SKM-1 treated with dmso at 0.1 percent for 144 hours (cell line): ENCODE results near the gene EXTL2.
A peak's percentile ranks its signal among the peaks of the same experiment; 100 is the strongest.
"Not testable (repeated sequence)": the region's sequence is repeated elsewhere in the genome, so short reads cannot be mapped to it uniquely, and the experiment has no call there.

Experiments used
- DNase-seq: peaks from one replicate; lab custom pipeline; 2025; ENCODE audit not compliant: unreplicated experiment; lab: John Stamatoyannopoulos, UW

EXTL2 gene

DNA sequence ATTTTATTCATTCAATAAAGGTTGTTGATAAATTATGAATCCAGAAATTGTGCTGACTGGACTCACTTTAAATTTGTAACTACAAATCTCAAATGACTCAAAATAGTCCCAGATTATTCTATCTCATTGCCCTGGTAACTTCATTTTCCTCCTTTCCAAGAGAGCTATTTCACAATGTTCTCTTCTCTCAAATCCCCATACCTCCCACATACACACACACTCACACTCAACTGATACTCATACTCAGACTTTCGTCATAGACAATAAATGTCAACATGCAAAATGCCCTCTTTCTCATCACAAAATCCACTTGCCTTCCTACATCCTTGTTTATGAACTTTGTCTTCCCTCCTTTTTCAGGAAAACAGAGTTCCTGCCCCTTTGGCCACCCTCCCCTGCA, 33.3 kb downstream of the EXTL2 start:
- no peak for DNase-seq

- no peak for DNase-seq
Observed at GRCh38 chr1:100860397-100860991, 34.1 kb downstream of the EXTL2 start.

DNA sequence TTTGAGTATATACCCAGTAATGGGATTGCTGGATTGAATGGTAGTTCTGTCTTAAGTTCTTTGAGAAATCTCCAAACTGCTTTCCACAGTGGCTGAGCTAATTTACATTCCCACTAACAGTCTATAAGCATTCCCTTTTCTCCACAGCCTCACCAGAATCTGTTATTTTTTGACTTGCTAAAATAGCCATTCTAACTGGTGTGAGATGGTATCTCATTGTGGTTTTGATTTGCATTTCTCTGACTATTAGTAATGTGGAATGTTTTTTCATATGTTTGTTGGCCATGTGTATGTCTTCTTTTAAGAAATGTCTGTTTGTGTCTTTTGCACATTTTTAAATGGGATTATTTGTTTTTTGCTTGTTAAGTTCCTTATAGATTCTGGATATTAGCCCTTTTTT, 39.5 kb downstream of the EXTL2 start:
- not testable (repeated sequence) for DNase-seq

- no peak for DNase-seq
Observed at GRCh38 chr1:100852976-100853375, 41.7 kb downstream of the EXTL2 start.

- DNase-seq = no peak
Observed at GRCh38 chr1:100851726-100852125, 42.9 kb downstream of the EXTL2 start.

DNA sequence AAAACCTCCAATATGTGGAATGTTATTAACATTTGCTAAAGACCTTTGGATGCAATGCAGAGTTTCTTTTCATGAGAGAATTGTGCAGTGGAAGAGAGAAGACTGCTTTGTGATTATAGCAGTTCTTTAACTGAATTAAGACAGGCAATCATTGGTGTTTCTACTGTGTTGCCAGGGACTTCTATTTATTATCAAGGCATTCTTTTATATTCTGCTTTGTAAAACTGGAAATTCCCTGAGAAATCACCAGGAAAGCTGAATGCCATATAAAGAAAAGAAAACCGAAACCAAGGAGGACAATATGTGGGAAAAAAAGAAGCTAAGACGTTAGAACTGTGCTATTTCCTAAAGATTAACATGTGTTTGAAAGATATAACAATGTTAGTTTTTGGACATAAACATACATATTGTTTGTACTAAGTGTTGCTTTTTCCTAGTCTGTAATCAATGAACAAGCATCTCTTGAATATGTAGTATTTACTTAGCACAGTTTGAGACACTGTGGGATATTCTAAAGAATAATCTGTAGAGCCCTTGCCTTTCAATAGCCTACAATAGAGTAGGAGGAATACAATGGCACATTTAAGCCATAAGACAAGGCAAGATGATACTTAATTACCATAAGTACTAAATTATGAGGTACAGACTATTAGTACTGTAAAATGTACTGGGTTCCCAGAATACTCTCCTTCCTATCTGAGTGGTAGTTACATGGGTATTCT, 47.1 kb downstream of the EXTL2 start:
- no peak for DNase-seq

DNA sequence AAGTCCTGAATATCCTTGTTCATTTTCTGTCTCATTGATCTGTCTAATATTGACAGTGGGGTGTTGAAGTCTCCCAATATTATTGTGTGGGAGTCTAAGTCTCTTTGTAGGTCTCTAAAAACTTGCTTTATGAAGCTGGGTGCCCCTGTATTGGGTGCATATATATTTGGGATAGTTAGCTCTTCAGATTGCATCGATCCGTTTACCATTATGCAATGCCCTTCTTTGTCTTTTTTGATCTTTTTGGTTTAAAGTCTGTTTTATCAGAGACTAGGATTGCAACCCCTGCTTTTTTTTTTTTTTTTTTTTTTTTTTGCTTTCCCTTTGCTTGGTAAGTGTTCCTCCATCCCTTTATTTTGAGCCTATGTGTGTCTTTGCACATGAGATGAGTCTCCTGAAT, 51.5 kb downstream of the EXTL2 start:
- not testable (repeated sequence) for DNase-seq

- no peak for DNase-seq
Observed at GRCh38 chr1:100835866-100836842, 58.5 kb downstream of the EXTL2 start.

DNA sequence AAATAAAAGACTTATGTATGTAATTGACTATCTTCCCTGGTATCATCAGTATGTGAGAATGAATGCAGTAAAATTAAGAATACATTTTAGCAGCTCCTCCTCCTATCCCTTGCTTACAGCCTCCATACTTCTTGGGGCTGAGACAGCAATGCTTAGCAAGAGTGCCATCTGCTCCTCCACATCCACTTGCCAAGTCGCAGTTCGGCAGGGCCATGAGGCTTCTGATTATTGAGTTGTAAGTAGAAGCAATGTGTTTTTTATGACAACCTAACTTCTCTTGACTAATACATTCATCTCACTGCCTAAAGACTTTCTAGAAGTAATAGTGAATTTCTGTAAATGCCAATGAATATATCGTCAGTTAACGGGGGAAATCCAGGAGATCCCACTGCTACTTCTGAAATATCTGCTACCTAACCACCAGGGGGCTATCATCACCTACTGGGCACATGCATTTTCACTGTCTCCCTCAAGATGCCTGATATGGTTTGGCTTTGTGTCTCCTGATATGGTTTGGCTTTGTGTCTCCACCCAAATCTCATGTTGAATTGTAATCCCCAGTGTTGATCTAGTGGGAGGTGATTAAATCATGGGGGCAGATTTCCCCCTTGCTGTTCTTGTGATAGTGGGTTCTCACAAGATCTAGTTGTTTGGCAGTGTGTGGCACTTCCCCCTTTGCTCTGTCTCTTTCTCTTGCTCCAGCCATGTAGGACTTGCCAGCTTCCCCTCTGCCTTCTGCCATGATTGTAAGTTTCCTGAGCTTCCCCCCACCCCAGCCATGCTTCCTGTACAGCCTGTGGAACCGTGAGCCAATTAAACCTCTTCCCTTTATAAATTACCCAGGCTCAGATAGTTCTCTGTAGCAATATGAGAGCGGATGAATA, 59.6 kb downstream of the EXTL2 start:
- peak; percentile 38 for DNase-seq

DNA sequence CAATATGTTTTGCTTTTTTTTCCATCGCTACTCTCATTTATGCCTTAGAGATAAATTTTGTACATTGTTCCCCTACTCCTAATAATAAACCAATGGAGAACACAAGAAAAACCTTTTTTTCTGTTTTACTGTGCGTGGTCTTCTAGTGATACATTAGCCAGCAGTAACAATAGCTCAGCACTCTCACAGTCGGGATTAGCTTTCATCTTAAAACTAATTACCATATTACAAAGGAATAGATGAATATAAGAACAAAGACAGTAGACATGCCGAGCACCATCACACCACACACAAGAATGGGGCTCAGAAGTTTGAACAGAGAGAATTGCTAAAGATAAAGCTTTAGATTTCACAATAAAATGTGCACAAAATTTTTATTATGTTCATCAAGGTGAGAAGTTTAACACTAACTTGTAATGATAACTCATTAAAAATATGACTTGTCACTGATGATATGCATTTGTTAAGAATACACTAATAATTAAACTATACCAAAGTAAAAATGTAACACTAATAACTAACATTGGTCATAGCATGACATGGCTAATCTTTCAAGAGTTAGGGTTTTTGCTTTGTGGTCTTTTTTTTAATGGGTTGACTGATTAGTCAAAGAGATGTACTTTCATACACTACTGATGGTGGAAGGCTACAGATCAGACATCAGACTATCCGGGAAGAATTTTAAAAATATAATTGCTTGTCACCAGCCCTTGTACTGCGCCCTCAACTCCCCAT, 61.8 kb downstream of the EXTL2 start:
- no peak for DNase-seq

GRCh38 chr1:100825666-100826065, 69.0 kb downstream of the EXTL2 start:
- DNase-seq = not testable (repeated sequence)
